NCI-H2081 (cell line): ENCODE results near the gene AGPS.

Source experiments
- DNase-seq, 2 experiments: peaks; one replicate each; lab custom pipeline; 2025; lab: John Stamatoyannopoulos, UW

The AGPS gene

DNA sequence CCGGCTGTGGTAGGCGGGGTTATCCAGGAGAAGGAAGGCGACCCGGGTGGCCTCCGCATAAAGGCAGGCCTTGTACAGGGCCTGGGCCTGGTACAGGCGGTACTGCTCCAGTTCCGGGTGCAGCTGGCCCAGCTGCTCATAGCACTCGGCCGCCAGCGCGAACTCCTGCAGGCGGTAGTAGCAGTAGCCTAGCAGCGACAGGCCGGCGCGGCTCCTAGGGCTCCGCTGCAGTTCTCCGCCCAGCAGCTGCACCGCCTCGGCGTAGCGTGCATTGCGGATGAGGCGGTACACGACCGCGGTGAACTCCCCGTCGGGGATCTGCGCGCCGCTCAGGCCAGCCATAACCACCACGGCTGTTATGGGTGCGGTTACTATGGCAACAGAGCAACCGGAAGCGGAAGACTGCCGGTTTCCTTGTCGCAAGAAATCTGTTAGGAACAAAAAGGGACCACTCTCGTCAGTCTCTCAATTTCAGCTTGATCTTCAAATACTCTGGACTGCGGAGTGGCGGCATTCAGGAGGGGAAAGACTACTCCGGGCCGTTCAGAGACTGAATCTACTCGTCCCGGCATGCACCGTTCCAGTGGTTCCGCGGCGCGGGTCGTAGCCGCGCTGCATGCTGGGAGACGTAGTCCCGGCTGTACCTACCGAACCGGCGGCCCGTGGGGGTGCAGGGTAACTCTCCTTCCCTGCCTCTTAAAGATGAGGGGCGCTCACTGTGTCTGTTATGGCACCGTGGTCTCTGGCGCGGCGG lies 160.0 kb downstream of the AGPS start:
- DNase-seq, result peak; percentile 88 to 93

DNA sequence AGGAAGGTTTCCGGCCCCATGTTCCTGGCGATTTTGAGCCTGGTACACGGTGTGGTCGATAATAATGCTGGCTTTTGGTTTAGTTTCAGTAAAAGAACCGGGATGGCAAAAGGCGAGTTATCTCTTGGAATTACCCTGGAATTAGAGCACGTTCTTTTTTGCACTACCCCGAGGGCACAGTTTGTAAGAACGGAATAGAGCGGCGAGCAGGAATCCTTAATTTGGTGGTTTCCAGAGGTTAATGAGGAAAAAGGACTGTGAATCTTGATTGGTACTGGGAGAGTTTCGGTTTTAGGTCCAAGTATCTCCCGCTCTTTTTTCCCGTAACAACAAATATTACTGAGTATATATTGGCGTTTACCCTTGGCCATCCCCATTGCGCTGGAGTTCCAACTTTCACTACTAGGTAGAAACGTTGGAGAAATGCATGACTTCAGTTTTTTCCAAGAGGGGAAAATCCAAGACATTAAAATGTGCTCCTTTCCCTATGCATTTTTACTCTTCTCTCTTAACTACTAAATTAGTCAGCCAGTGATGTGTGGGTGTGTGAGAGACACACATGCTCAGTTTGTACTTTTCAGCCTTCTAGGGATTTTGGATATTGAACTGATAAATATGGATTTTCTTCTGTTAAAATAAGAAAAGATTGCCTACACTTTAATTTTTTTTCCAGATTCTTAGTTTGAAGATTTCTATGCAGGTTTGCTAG lies 160.8 kb downstream of the AGPS start:
- peak in 1 of 2 experiments; percentile 49 for DNase-seq

- no peak for DNase-seq
Measured at GRCh38 chr2:177554365-177554764, 161.8 kb downstream of the AGPS start.

GRCh38 chr2:177556153-177556552 lies 163.6 kb downstream of the AGPS start:
- DNase-seq, result no peak

DNA sequence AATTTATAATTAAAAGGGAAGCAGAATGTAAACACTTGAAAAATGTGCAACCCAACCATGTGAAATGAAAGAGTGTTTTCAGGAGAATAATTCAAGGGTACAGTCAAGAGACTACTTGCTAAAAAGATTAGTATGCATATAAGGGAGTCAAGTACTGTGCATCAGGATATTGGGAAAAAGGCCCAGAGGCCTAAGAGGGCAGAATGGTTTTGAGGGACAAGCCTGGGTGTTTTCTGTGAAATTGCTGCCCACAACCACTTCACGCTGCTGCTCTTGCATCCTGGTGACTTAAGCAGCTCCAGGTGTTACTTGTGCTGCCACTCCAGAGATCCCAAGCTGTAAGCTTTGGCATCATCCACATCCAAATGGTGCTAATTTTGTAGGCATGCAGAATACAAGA lies 165.2 kb downstream of the AGPS start:
- DNase-seq, result no peak

GRCh38 chr2:177559638-177560037 lies 167.1 kb downstream of the AGPS start:
- DNase-seq, result no peak

DNA sequence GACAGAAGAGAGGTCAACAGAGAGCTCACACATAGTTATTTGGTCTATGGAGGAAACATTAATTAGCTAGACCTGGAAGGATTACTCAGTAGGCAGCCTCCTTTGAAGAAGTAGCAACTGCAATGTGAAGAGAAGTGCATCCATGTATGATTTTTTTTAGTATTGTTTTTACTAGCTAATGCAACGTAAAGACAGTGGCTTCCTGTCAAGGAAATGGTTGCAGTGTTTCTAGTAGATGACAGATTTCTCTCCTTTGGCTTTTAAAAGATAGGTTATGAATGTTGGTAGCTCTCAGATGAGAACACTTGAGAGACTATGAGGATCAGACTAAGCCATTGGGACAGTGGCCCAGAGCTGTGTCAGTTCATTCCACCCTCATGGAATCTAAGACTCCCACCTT lies 175.8 kb downstream of the AGPS start:
- DNase-seq, result no peak

GRCh38 chr2:177568893-177569292 lies 176.3 kb downstream of the AGPS start:
- DNase-seq, result no peak

GRCh38 chr2:177572236-177572671 lies 179.7 kb downstream of the AGPS start:
- DNase-seq, result peak; percentile 21 to 45

- DNase-seq, result no peak
Measured at GRCh38 chr2:177573120-177573519, 180.5 kb downstream of the AGPS start.

DNA sequence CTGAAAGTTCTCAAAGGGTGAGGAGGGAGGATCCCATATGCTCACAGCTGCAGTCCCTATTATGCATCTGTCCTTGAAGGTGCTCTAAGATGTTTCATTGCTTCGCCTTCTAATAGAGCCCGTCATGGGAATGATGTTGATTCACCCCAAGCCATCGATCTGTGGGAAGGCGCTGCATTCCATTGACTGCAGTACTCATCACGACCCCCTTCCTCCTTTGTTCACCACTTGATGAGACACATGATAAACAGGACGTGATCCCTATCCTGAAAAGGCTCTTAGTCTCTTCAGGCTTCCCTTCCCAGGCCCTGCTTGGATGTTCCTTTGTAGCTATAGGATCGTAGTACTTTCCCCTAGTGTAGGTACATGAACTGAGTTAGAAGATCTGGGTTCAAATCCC lies 181.8 kb downstream of the AGPS start:
- DNase-seq, result no peak

GRCh38 chr2:177575358-177575757 lies 182.8 kb downstream of the AGPS start:
- no peak for DNase-seq

- no peak for DNase-seq
Measured at GRCh38 chr2:177577075-177577474, 184.5 kb downstream of the AGPS start.

GRCh38 chr2:177578454-177578853 lies 185.9 kb downstream of the AGPS start:
- DNase-seq, result no peak

DNA sequence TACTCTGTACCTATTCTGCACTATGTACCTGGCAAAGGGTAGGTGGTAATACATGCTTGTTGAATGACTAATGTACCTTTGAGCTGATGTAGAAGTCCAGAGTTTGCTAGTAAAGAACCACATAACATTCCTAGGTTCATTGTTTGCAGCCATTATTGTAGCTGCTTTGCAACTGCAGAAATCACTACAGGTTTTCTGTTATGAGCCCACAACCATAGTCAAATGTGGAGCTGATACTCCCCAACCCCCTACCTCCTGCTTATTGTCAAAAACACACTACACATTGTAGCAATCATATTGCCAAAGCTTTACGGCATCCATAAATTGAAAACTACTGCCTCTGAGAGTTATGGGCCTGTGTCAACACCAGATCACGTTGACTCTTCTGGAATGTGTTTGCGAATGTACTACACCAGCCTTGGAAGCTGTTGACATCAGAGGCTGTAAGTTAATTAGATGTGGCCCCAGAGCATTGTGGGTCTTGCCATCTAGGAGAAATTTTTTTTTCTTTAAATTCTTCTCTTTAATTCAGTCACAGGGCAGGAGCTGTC lies 187.0 kb downstream of the AGPS start:
- DNase-seq, result no peak

- no peak for DNase-seq
Measured at GRCh38 chr2:177582000-177582399, 189.4 kb downstream of the AGPS start.

DNA sequence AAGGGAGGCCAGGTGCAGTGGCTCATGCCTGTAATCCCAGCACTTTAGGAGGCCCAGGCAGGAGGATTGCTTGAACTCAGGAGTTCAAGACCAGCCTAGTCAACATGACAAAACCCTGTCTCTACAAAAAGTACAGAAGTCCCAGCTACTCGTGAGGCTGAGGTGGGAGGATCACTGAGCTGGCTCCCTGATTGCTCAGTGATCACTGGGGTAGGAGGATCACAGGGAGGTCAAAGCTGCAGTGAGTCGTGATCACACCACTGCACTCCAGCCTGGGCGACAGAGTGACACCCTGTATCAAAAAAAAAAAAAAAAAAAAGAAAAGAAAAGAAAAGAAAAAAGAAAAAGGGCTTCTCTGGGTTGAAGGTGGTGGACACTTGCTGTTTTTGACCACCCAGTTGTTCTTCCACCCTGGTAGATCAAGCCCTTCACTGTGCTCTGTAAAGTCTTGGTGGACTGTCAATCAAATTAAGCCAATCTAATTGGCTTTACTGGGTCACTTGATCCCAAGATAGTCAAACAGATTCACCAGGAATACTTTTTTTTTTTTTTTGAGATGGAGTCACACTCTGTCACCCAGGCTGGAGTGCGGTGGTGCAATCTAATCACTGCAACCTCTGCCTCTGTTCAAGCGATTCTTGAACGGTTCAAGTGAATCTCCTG lies 191.6 kb downstream of the AGPS start:
- no peak for DNase-seq

- no peak for DNase-seq
Measured at GRCh38 chr2:177585234-177585863, 192.8 kb downstream of the AGPS start.

GRCh38 chr2:177586154-177586553 lies 193.6 kb downstream of the AGPS start:
- DNase-seq, result no peak

- no peak for DNase-seq
Measured at GRCh38 chr2:177587371-177587770, 194.8 kb downstream of the AGPS start.

- DNase-seq, result no peak
Measured at GRCh38 chr2:177588671-177589070, 196.1 kb downstream of the AGPS start.

GRCh38 chr2:177589186-177589585 lies 196.6 kb downstream of the AGPS start:
- no peak for DNase-seq
